Measurements from ENCODE around the gene FMN1.

FMN1 gene

GRCh38 chr15:33045066-33045810 lies 149.3 kb downstream of the FMN1 start:
- DNase-seq, result no peak

- no peak for DNase-seq
These were observed 149.9 kb downstream of the FMN1 start for GRCh38 chr15:33044598-33044997.

- DNase-seq, result no peak
These were observed 150.9 kb downstream of the FMN1 start for GRCh38 chr15:33043636-33044035.

- DNase-seq, result no peak
These were observed 154.0 kb downstream of the FMN1 start for GRCh38 chr15:33040496-33040895.

GRCh38 chr15:33034588-33034987 lies 159.9 kb downstream of the FMN1 start:
- no peak for DNase-seq

- no peak for DNase-seq
These were observed 162.5 kb downstream of the FMN1 start for GRCh38 chr15:33032053-33032452.

GRCh38 chr15:33031324-33031821 lies 163.1 kb downstream of the FMN1 start:
- no peak for DNase-seq

- no peak for DNase-seq
These were observed 164.2 kb downstream of the FMN1 start for GRCh38 chr15:33030315-33030714.

- DNase-seq, result no peak
These were observed 165.3 kb downstream of the FMN1 start for GRCh38 chr15:33029109-33029652.

GRCh38 chr15:33028495-33028894 lies 166.0 kb downstream of the FMN1 start:
- DNase-seq, result no peak

- DNase-seq, result no peak
These were observed 167.0 kb downstream of the FMN1 start for GRCh38 chr15:33027306-33028035.

GRCh38 chr15:33026614-33027013 lies 167.9 kb downstream of the FMN1 start:
- DNase-seq, result no peak

- DNase-seq, result no peak
These were observed 171.9 kb downstream of the FMN1 start for GRCh38 chr15:33022629-33023028.

GRCh38 chr15:33021806-33022389 lies 172.6 kb downstream of the FMN1 start:
- DNase-seq, result peak in 1 of 2 donors; percentile 10

GRCh38 chr15:33019354-33019981 lies 175.0 kb downstream of the FMN1 start:
- DNase-seq, result no peak

- DNase-seq, result no peak
These were observed 178.0 kb downstream of the FMN1 start for GRCh38 chr15:33016405-33017024.

- no peak for DNase-seq
These were observed 179.9 kb downstream of the FMN1 start for GRCh38 chr15:33014586-33014985.

GRCh38 chr15:33013827-33014445 lies 180.6 kb downstream of the FMN1 start:
- no peak for DNase-seq

GRCh38 chr15:33011976-33012375 lies 182.5 kb downstream of the FMN1 start:
- DNase-seq, result no peak

- no peak for DNase-seq
These were observed 184.9 kb downstream of the FMN1 start for GRCh38 chr15:33009603-33010002.

- no peak for DNase-seq
These were observed 185.5 kb downstream of the FMN1 start for GRCh38 chr15:33009026-33009425.

Measured in CD4-positive, alpha-beta T cell treated with Interferon alpha-2 for 1 hour (primary cell).